ENCODE data around the gene ATL2.
"Not testable (repeated sequence)": the region's sequence is repeated elsewhere in the genome, so short reads cannot be mapped to it uniquely, and the experiment has no call there.

Gene ATL2

GRCh38 chr2:38327580-38327979 lies 49.5 kb downstream of the ATL2 start:
- no peak for ATAC-seq
- no peak for DNase-seq

- ATAC-seq (no peak), DNase-seq (no peak)
Observed at GRCh38 chr2:38323623-38324022, 53.5 kb downstream of the ATL2 start.

GRCh38 chr2:38322224-38322914 lies 54.7 kb downstream of the ATL2 start:
- ATAC-seq (no peak), DNase-seq (no peak)

GRCh38 chr2:38319240-38319639 lies 57.8 kb downstream of the ATL2 start:
- not testable (repeated sequence) for ATAC-seq

GRCh38 chr2:38317725-38318124 lies 59.3 kb downstream of the ATL2 start:
- no peak for ATAC-seq
- DNase-seq = no peak

More at GRCh38 chr2:38319240-38319639, 57.8 kb downstream of the ATL2 start:
- not testable (repeated sequence) for DNase-seq

- DNase-seq (peak; percentile 6), ATAC-seq (peak; percentile 92)
Observed at GRCh38 chr2:38315707-38316333, 61.3 kb downstream of the ATL2 start.

GRCh38 chr2:38308821-38309220 lies 68.3 kb downstream of the ATL2 start:
- ATAC-seq (no peak), DNase-seq (no peak)

GRCh38 chr2:38301969-38302702 lies 74.9 kb downstream of the ATL2 start:
- DNase-seq = no peak
- ATAC-seq = peak; percentile 45

GRCh38 chr2:38301340-38301968 lies 75.6 kb downstream of the ATL2 start:
- peak; percentile 19 for DNase-seq
- peak; percentile 76 for ATAC-seq

- ATAC-seq = no peak
- DNase-seq = no peak
Observed at GRCh38 chr2:38298539-38298938, 78.5 kb downstream of the ATL2 start.

- no peak for DNase-seq
- ATAC-seq = no peak
Observed at GRCh38 chr2:38296197-38296780, 80.8 kb downstream of the ATL2 start.

- DNase-seq (no peak), ATAC-seq (no peak)
Observed at GRCh38 chr2:38294597-38294996, 82.5 kb downstream of the ATL2 start.

- no peak for ATAC-seq
- DNase-seq = no peak
Observed at GRCh38 chr2:38293152-38293865, 83.8 kb downstream of the ATL2 start.

- DNase-seq (no peak), ATAC-seq (no peak)
Observed at GRCh38 chr2:38290332-38290731, 86.7 kb downstream of the ATL2 start.

GRCh38 chr2:38284971-38285370 lies 92.1 kb downstream of the ATL2 start:
- DNase-seq (no peak), ATAC-seq (no peak)

GRCh38 chr2:38281095-38281742 lies 95.9 kb downstream of the ATL2 start:
- ATAC-seq (no peak), DNase-seq (no peak)

GRCh38 chr2:38279201-38279600 lies 97.9 kb downstream of the ATL2 start:
- DNase-seq (no peak), ATAC-seq (no peak)

- not testable (repeated sequence) for DNase-seq, ATAC-seq
Observed at GRCh38 chr2:38278117-38278438, 99.0 kb downstream of the ATL2 start.

GRCh38 chr2:38277245-38278116 lies 99.6 kb downstream of the ATL2 start:
- DNase-seq (no peak), ATAC-seq (no peak)

Data from stimulated activated naive CD8-positive, alpha-beta T cell treated with anti-CD3 and anti-CD28 coated beads, Interleukin-15, Interleukin-2, amounts not matched to agents 100 U/mL and 50 U/mL, for 24 hours (primary cell).